AG04449 (cell line): Measurements from ENCODE around the gene SURF4.

Source experiments
- CTCF ChIA-PET: fragments of 350-600 bp; formaldehyde crosslinking; extraction: SDS; loops from one replicate; lab custom pipeline; 2021; ENCODE audit warnings: antibody characterized with exemption; lab: Yijun Ruan, JAX
- POLR2A ChIA-PET: fragments of 400-600, 350-600 bp; formaldehyde crosslinking; extraction: SDS; loops from one replicate; lab custom pipeline; 2020; ENCODE audit warnings: antibody characterized with exemption, inconsistent platforms; lab: Yijun Ruan, JAX
- DNase-seq: peaks from one replicate; pipeline ENCODE4 v3.0.0-alpha.2; 2010; ENCODE audit warnings: low read depth, low spot score
- H3K4me3 ChIP-seq: 2 replicates; pipeline ENCODE4 v1.5.1; 2011; ENCODE audit warnings: low read depth, mild to moderate bottlenecking, control low read depth, low read length
- TF ChIP-seq, protein P1 (sequence below): IDR thresholded peaks from one replicate; pipeline ENCODE4 v1.5.1; 2011; ENCODE audit warnings: mild to moderate bottlenecking, moderate library complexity, low read length, control low read depth, inconsistent platforms; ENCODE audit not compliant: insufficient read depth; ENCODE audit errors: missing control alignments

Gene SURF4

DNA sequence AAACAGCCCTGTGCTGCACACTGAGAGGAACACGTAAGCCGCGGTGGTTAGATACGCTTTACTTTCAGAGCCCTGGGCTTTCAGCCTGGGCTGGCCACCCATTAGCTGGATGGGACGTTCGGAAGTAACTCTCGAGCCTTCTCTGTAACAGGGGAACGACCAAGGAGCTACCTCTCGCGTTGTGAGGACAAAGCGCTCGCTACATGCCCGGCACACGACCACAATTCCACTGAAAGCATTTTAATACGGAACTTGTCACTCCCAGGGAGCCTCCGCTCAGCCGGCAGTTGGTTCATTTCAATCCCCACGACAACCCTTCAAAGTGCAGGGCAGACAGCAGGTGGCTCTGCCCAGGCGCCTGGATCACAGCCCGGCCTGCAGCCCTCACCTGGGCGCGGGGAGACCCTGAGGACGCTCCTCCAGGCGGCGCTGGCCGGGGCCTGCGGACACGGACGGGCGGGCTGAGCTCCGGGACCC, 19.9 kb downstream of the SURF4 start:
- no peak for DNase-seq
- POLR2A ChIA-PET, result interaction anchor here (0.9 to 3.3 kb wide), 4 partner anchors 8 to 17 kb away, joined by 3 to 18 read pairs (median 8); partner anchors contain the start of genes MED22 and RPL7A
- peak overlapping the region; percentile 84 for H3K4me3 ChIP-seq
- TF ChIP-seq, protein P1, sequence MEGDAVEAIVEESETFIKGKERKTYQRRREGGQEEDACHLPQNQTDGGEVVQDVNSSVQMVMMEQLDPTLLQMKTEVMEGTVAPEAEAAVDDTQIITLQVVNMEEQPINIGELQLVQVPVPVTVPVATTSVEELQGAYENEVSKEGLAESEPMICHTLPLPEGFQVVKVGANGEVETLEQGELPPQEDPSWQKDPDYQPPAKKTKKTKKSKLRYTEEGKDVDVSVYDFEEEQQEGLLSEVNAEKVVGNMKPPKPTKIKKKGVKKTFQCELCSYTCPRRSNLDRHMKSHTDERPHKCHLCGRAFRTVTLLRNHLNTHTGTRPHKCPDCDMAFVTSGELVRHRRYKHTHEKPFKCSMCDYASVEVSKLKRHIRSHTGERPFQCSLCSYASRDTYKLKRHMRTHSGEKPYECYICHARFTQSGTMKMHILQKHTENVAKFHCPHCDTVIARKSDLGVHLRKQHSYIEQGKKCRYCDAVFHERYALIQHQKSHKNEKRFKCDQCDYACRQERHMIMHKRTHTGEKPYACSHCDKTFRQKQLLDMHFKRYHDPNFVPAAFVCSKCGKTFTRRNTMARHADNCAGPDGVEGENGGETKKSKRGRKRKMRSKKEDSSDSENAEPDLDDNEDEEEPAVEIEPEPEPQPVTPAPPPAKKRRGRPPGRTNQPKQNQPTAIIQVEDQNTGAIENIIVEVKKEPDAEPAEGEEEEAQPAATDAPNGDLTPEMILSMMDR, result peak; percentile 6
- CTCF ChIA-PET, result interaction anchor here (1.1 to 2.8 kb wide), 5 partner anchors 10 to 170 kb away, joined by 3 to 11 read pairs (median 5); no protein-coding TSS in a partner anchor

DNA sequence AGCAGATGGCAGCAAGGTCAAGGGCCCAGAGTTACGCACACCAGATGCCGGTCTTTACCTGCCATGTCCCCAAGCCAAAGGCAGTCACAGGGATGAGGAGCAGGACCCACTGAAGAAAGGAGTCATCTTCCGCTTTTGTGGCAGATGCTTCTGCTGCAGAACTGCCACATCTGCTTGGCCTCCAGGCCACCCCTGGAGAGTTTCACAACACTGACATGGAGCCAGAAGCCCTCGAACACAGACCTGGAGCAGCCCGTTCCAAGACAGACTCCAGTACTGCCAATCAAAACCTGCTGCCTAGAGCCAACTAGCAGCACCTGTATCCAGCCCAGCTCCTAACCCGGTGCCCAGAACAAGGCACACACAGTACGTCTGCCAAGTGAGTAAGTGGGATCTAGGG, 21.1 kb downstream of the SURF4 start:
- ChIA-PET CTCF (interaction anchor here (1.0 to 2.5 kb wide), 2 partner anchors 11 to 13 kb away, joined by 3 to 11 read pairs; no protein-coding TSS in a partner anchor), POLR2A (interaction anchor here (1.6 to 3.3 kb wide), 2 partner anchors 18 to 132 kb away, joined by 3 to 18 read pairs; no protein-coding TSS in a partner anchor)
- H3K4me3 ChIP-seq, result peak overlapping the region; percentile 18
- DNase-seq, result no peak
- TF ChIP-seq, protein P1, result no peak

DNA sequence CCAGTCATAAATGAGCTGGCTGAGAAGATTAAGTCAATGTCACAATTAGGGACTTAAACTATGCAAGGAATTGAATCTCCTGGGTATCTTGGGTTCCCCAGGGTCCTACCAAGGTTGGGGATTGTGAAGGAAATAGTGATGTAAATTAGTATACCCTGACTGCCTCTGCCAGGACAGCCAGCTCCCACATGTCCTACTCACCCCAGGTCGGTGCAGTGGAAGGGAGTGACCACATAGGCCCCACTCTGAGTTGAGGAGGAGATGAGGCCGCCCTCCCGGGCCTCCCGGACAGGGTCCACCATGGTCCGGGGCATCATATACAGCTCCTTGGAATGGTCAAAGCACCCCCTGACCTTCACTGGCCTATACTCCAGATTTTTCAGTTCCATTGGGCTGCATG, 22.3 kb downstream of the SURF4 start:
- ChIA-PET CTCF (interaction anchor here (0.9 kb wide), 1 partner anchor 173 kb away, joined by 3 read pairs; no protein-coding TSS in a partner anchor), POLR2A (interaction anchor here (0.9 kb wide), 1 partner anchor 9 kb away, joined by 5 read pairs; no protein-coding TSS in a partner anchor)
- no peak for DNase-seq

DNA sequence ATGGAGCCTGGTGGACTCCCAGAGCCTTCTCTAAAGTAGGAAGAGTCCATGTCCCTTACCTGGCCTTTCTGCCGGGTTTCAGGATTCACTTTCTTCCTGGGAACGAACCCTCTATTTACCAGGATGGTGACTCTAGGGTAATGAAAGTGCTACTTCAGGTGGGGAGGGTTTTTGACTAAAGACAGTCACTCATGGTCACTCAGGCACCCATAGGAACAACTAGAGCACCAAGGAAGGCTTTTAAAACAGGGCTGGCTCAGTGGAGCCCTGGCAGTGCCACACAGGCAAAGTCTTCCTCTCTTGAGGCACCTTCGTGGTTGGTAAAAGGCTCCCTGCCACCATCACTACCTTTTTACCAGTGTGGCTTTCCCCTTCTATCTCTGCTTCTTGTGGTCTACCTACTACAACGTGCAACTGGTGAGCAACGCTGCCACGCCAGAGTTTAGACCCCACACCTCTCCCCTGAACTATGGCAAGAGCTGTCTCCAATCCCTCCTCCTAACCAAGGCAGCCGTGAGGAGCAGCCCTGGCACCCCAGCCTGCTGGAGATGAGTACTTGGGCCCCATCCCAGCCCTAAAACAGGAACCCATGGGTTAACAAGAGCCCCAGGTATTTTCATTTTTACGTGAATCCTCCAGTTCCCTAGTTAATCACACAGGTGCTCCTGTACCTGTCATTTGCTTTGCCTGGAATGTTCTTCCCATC, 23.1 kb downstream of the SURF4 start:
- CTCF ChIA-PET, result interaction anchor here (0.9 kb wide), 1 partner anchor 172 kb away, joined by 3 read pairs; no protein-coding TSS in a partner anchor

More for the DNA sequence above, 22.3 kb downstream of the SURF4 start:
- no peak overlapping the region for H3K4me3 ChIP-seq
- TF ChIP-seq, protein P1, result no peak

DNA sequence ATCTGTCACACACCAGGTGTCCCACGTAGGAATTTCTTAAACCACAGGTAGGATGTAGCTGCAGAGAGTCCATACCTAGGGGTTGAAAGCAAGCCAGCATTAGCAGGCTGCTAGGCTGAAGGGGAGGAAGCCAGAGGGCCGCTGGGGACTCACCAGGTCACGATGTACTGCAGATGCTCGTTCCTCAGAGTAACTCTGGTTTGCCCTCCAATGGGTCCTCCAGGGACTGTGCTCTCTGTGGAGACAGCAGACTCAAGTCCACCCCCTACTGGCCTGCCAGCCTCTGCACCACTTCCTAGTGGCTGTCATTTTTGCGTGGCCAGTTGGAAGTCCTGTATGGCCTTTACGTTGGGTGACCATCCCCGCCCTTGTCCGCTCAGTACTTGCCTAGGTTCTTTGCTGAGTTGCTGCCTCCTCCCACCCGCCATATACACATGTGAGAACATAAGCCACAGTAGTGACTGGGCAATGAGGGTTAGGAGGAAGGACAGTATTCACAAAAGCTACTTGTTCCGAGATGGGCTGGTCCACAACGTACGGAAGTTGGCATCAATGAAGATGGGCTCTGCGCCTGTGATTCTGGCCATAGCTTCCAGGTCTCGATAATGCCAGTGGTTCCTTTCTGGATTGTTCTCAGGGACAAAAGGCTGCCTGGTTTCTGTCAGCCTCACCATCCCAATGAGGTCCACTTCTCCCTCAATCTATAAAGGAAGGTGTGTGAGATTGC, 23.8 kb downstream of the SURF4 start:
- ChIA-PET POLR2A (interaction anchor here (0.9 kb wide), 2 partner anchors 8 to 12 kb away, joined by 3 read pairs; no protein-coding TSS in a partner anchor), CTCF (interaction anchor here (1.7 kb wide), 1 partner anchor 22 kb away, joined by 8 read pairs; no protein-coding TSS in a partner anchor)
- no peak for DNase-seq

More for the DNA sequence above, 23.1 kb downstream of the SURF4 start:
- no peak overlapping the region for H3K4me3 ChIP-seq
- POLR2A ChIA-PET, result interaction anchor here (0.9 kb wide), 1 partner anchor 10 kb away, joined by 5 read pairs; no protein-coding TSS in a partner anchor
- TF ChIP-seq, protein P1, result no peak
- DNase-seq, result no peak

More for the DNA sequence above, 23.8 kb downstream of the SURF4 start:
- TF ChIP-seq, protein P1, result peak; percentile 75
- H3K4me3 ChIP-seq, result no peak overlapping the region
